Frontal cortex (tissue), 4 donors: ENCODE results near the gene CD109. TPM values are rescaled to one million over a fixed set of nuclear protein-coding genes. Genes with fewer than 3 reads are reported as not detected.
"Not testable (repeated sequence)": the region's sequence is repeated elsewhere in the genome, so short reads cannot be mapped to it uniquely, and the experiment has no call there.

Source experiments
- DNase-seq, 2 donors: peaks; one replicate each; pipeline ENCODE4 v3.0.0; 2012; ENCODE audit warnings: low spot score in 2 of 2
- FAIRE-seq: peaks from 2 replicates; lab custom pipeline; 2012; peaks lifted over from hg19 to GRCh38; lab: Jason Lieb, UNC
- total RNA-seq: library from RNA; depleted of rRNA; stranded (reverse); fragments of >200 nt; gene quantifications from one replicate; pipeline ENCODE4 v1.2.3, GENCODE V29; 2014
- donor health status: control.
- donor health status: control.
- donor health status: control.

Gene CD109
- total RNA-seq, 1 donor from 2014 or later = 1.6 TPM

- DNase-seq (no peak), FAIRE-seq (no peak)
Measured at GRCh38 chr6:73769976-73770375, 74.0 kb downstream of the CD109 start.

DNA sequence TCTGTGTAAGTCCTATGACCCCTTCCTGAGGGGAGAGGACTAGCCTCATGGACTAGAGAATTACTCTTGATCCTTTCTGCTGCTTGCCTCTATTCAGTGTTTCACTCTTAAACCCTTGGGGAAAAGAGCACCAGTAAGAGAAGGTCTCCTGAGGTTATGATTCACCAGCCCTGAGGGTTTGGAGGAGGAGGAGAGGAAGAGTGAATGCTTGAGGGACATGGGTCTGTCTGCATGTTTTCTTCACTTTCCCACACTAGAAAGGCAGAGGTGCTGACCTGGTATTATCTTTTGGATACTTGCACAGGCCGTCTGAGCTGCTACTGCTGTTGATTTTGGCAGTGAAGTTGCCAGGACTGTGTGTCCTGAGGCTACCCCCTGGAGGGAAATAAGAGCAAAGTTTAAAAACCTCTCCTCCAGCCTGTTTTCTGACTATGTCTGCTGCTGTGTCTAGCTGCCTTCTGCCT is 78.3 kb downstream of the CD109 start:
- FAIRE-seq (no peak), DNase-seq (no peak)

DNA sequence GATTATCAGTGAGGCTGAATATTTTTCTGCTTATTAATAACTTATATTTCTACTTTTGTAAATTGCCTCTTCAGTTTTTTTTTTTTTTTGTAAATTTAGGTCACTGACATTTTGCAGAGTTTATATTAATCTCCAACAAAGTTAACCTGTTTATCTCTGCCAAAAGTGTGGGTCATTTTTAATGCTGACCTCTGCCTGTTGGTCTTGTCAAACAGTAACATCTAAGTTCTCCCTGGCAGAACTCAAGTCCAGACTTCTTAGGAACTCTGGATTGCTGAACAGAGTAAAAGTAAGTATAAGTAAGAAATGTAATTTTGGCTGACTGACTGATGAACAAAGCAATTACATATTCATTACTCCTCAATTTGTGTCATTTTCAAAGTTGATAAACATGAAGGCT is 83.9 kb downstream of the CD109 start:
- DNase-seq (no peak), FAIRE-seq (no peak)

GRCh38 chr6:73782911-73783310 is 86.9 kb downstream of the CD109 start:
- DNase-seq (no peak), FAIRE-seq (no peak)

DNA sequence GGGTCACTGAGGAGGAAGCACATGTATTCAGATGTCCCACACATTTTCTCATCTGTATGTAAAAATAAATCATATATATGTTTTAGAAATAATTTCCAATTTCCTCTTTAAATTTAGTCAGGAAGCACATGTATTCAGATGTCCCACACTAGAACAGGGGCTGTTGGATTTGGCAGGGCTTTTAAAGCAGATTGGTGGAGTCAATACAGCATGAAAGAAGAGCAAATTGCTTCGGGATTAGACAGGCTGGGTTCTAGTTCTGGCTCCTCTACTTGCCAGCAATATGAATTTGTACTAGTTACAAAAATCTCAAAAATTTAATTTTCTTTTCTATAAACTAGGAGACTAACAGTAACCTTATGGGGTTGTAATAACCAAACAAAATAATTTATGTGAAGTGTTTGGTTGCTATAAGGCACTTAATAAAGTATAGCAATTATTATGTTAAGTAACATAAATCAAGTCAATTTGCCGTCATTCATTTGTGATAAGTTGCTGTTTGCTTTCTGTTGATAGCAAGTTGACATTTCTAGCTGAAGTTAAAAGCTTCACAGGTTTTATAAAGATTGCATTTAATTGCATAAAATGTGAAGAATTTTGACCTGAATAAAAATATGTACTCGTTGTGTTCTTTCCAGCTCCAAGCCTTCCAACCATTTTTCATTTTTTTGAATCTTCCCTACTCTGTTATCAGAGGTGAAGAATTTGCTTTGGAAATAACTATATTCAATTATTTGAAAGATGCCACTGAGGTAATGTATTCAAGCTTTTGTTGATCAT is 88.9 kb downstream of the CD109 start:
- FAIRE-seq (no peak), DNase-seq (no peak)

GRCh38 chr6:73790574-73790973 is 94.6 kb downstream of the CD109 start:
- DNase-seq (no peak), FAIRE-seq (no peak)

GRCh38 chr6:73791336-73791735 is 95.3 kb downstream of the CD109 start:
- no peak for DNase-seq
- no peak for FAIRE-seq

DNA sequence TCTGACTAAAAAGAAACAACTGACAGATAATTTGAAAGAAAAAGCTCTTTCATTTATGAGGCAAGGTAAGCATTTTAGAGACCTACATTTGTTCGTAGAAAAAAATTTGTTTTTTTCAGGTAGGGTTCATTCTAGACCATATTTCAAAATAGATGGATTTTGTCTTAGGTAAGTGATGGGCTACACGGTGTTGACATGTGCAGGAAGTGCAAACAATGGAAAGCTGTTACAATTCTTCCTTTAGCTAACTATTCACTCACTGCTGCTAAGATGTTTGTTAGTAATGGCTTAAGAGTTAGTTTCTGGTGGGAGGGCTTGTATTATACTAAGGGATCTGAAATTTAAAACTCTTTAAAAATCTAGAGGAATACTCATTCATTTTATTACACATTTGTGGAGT is 96.7 kb downstream of the CD109 start:
- FAIRE-seq (no peak), DNase-seq (no peak)

DNA sequence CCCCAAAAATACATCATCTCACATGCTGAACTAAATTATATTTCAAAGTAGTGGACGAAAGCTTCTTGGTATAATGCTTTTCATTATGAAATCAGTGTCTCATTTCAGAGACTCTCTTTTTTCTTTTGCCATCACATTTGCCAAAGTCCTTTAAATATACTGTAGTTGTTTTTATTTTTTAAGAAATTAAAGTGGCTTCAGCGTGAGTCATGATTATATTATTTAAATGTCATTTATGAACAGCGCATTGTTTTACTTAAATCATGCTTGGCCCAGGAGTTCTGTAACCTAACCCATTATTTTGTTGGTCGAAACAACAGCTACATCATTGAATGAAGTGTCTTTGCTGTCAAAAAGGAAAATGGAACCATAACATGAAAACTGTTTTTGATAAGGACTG is 100.9 kb downstream of the CD109 start:
- DNase-seq (no peak), FAIRE-seq (no peak)

- no peak for FAIRE-seq
- no peak for DNase-seq
Measured at GRCh38 chr6:73797861-73798260, 101.9 kb downstream of the CD109 start.

GRCh38 chr6:73798592-73798991 is 102.6 kb downstream of the CD109 start:
- FAIRE-seq (no peak), DNase-seq (peak in 1 of 2 donors; percentile 6)

GRCh38 chr6:73800997-73801396 is 105.0 kb downstream of the CD109 start:
- FAIRE-seq (no peak), DNase-seq (no peak)

DNA sequence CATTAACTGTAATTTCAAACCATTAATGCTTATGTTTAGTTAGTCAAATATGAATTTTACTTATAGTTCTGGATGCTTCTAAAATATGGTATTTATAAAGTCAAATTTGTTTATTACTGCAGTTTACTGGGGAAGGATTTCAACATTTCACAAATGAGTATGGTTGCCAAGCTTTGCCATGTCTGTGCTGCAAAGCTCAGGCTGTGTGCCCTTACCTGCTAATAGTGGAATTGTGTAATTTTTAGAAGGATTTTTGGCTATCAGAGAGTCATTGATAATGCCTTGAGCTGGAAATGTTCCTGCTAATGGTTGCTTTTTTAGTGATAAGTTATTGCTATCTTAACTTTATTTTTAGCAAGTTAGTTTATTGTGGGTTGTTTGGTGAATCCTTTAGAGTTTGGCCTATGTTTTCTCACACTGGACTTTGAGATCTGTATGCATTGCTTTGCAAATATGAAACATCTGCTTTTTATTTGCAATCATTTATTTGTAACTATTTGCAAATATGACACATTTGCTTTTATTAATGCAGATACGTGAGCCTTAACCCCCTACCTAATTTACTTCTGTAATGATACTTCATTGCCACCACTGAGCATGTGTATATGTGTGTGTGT is 105.8 kb downstream of the CD109 start:
- FAIRE-seq = no peak
- no peak for DNase-seq

DNA sequence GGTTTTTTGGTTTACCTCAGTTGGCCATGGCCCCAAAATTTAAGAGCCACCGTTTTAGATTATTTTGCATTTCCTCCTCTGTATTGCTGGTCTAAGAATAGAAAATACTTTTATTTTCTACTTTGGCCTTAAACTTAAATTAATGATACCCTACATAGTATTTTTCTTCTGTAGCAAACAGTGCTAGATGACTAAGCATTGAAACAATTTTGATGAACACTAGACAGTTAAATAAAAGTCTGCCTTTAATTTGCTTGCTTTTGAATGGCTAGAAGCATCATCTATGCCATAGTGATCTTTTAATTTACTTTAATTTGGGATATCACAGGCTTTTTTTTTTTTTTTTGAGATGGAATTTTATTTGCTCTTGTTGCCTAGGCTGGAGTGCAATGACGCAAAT is 106.4 kb downstream of the CD109 start:
- DNase-seq = no peak
- FAIRE-seq = no peak

DNA sequence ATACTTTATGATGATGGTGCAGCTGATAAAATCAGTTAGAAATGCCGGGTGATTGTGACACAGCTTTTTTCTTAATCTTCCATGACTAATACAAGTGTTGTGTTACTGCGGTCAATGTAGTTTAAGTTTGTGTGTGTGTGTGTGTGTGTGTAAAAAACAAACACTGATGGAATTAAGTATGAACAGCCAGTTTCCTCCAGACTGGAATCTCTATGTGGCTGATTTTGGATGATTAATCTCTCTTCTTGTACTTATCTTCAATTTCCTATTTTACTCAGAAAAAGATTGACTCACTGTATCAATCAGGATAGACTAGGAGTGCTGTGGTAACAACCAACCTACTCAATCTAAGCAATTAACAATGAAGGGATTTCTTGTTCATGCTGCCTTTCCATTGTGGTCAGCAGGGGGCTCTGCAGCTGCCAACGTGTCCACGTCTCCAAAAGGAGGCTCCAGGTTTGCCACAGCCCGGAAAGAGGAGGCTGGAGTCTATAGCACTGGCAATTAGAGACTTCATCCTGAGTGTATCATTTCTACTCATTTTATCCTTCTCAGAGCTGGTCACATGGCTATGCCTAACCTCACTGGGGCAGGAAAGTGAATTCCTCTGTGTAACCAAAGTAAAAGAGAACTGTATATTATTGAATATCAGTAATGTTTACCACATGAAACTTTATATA is 107.7 kb downstream of the CD109 start:
- DNase-seq = no peak
- no peak for FAIRE-seq

GRCh38 chr6:73805221-73805620 is 109.2 kb downstream of the CD109 start:
- DNase-seq, FAIRE-seq: not testable (repeated sequence)

GRCh38 chr6:73805982-73806381 is 110.0 kb downstream of the CD109 start:
- FAIRE-seq = not testable (repeated sequence)

GRCh38 chr6:73811706-73812105 is 115.7 kb downstream of the CD109 start:
- DNase-seq = no peak
- FAIRE-seq = no peak

More at GRCh38 chr6:73805982-73806381, 110.0 kb downstream of the CD109 start:
- DNase-seq = not testable (repeated sequence)

DNA sequence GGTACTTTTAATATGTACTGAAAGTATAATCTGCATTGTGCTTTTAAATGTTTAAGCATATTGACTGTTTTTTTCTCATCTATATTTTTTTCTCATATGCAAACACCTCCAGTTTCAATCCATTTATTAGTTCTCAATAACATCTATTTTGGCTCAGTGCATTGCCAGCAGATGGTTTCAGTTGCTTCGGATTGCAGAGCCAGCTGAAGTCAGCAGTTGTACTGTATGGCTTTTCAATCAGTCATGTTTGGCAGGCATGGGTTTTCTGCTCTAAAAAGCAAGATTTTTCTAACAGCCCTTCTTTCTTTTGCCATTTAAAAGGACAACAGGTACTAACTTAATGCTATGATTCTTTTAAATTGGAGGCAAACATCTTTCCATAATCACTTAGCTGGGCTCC is 121.2 kb downstream of the CD109 start:
- FAIRE-seq = no peak

GRCh38 chr6:73823046-73823735 is 127.2 kb downstream of the CD109 start:
- FAIRE-seq = no peak
- DNase-seq = peak in 1 of 2 donors; percentile 2

More for the DNA sequence above, 121.2 kb downstream of the CD109 start:
- no peak for DNase-seq
